Liver (tissue), 9 donors: ENCODE results near the gene SHC3. TPM values are rescaled to one million over a fixed set of nuclear protein-coding genes. Genes with fewer than 3 reads are reported as not detected.

Experiments used
- DNase-seq: peaks from one replicate; pipeline ENCODE4 v3.0.0-alpha.2; 2017; ENCODE audit warnings: low spot score
- H3K27ac ChIP-seq, 2 donors: one replicate each; pipeline ENCODE4 v1.7.0; 2013; ENCODE audit warnings: inconsistent platforms in 2 of 2, low read length in 2 of 2, control low read depth in 1 of 2, low read depth in 1 of 2, mild to moderate bottlenecking in 1 of 2
- H3K27me3 ChIP-seq, 4 donors: one replicate each; pipeline versions ENCODE4 v1.6.1 to v1.7.0; 2013; ENCODE audit warnings: low read length in 3 of 4, inconsistent platforms in 1 of 4, mild to moderate bottlenecking in 1 of 4, moderate library complexity in 1 of 4; ENCODE audit not compliant: control insufficient read depth in 4 of 4, insufficient read depth in 4 of 4
- H3K36me3 ChIP-seq, 4 donors: one replicate each; pipeline versions ENCODE4 v1.6.1 to v1.7.0; 2013; ENCODE audit warnings: low read length in 3 of 4, mild to moderate bottlenecking in 3 of 4, low read depth in 1 of 4, moderate library complexity in 1 of 4; ENCODE audit not compliant: control insufficient read depth in 4 of 4, insufficient read depth in 3 of 4
- H3K4me1 ChIP-seq, 4 donors: one replicate each; pipeline versions ENCODE4 v1.6.1 to v1.7.0; 2013; ENCODE audit warnings: low read length in 3 of 4, mild to moderate bottlenecking in 3 of 4, moderate library complexity in 1 of 4; ENCODE audit not compliant: control insufficient read depth in 4 of 4, insufficient read depth in 4 of 4
- H3K4me3 ChIP-seq, 3 donors: one replicate each; pipeline versions ENCODE4 v1.6.1 to v1.7.0; 2013; ENCODE audit warnings: low read length in 3 of 3, control low read depth in 1 of 3, low read depth in 1 of 3, mild to moderate bottlenecking in 1 of 3
- H3K9ac ChIP-seq, 2 donors: one replicate each; pipeline ENCODE4 v1.7.0; 2013; ENCODE audit warnings: low read length in 2 of 2, mild to moderate bottlenecking in 2 of 2, moderate library complexity in 2 of 2, control low read depth in 1 of 2, low read depth in 1 of 2
- H3K9me3 ChIP-seq, 4 donors: one replicate each; pipeline versions ENCODE4 v1.6.1 to v1.7.0; 2013; ENCODE audit warnings: low read length in 3 of 4; ENCODE audit not compliant: control insufficient read depth in 4 of 4
- CTCF ChIP-seq: fragments of 150-350 bp; IDR thresholded peaks from 2 replicates; pipeline ENCODE4 v1.5.1; 2017; ENCODE audit warnings: improper control_type of control experiment, low read depth, low read length; ENCODE audit not compliant: missing input control
- EGR1 ChIP-seq, 2 donors: IDR thresholded peaks; 2 replicates each; pipeline ENCODE4 v1.6.1; 2016 to 2018; ENCODE audit warnings: antibody characterized with exemption in 2 of 2, low read depth in 2 of 2
- FOXA1 ChIP-seq: IDR thresholded peaks from 2 replicates; pipeline ENCODE4 v1.6.1; 2016; ENCODE audit warnings: antibody characterized with exemption
- FOXA2 ChIP-seq: IDR thresholded peaks from 2 replicates; pipeline ENCODE4 v1.6.1; 2016; ENCODE audit warnings: antibody characterized with exemption
- JUND ChIP-seq, 2 donors: IDR thresholded peaks; 2 replicates each; pipeline ENCODE4 v1.6.1; 2016; ENCODE audit warnings: antibody characterized with exemption in 2 of 2
- NR2F2 ChIP-seq: IDR thresholded peaks from 2 replicates; pipeline ENCODE4 v1.6.1; 2016; ENCODE audit warnings: antibody characterized with exemption
- RAD21 ChIP-seq, 2 donors: IDR thresholded peaks; 2 replicates each; pipeline ENCODE4 v1.6.1; 2016; ENCODE audit warnings: antibody characterized with exemption in 2 of 2, mild to moderate bottlenecking in 2 of 2
- RXRA ChIP-seq, 2 donors: IDR thresholded peaks; 2 replicates each; pipeline ENCODE4 v1.6.1; 2017 to 2018; ENCODE audit warnings: antibody characterized with exemption in 2 of 2, mild to moderate bottlenecking in 1 of 2
- SP1 ChIP-seq: IDR thresholded peaks from 2 replicates; pipeline ENCODE4 v1.6.1; 2018; ENCODE audit warnings: antibody characterized with exemption, mild to moderate bottlenecking
- YY1 ChIP-seq: IDR thresholded peaks from 2 replicates; pipeline ENCODE4 v1.6.1; 2016; ENCODE audit warnings: antibody characterized with exemption, mild to moderate bottlenecking
- WGBS: extraction: QIAGEN DNeasy Blood & Tissue Kit; methylation state at CpG from one replicate; pipeline ENCODE4 v1.1.7; 2013; 5-methylcytosine and 5-hydroxymethylcytosine counted together
- polyA plus RNA-seq, 2 donors: library from polyadenylated mRNA; stranded (reverse) in 1 of 2; unstranded in 1 of 2; fragments of 200-250 nt in 1 of 2; fragments of >200 nt in 1 of 2; fragmentation: Nextera tagmentation in 1 of 2; extraction: Ambion mirVana in 1 of 2; gene quantifications; one replicate each; pipeline versions ENCODE4 v1.2.1 to v1.2.3, GENCODE V29; 2013 to 2015
- total RNA-seq, 2 donors: library from RNA; depleted of rRNA; stranded (reverse); fragments of >200 nt; gene quantifications; one replicate each; pipeline ENCODE4 v1.2.3, GENCODE V29; 2014
- TF ChIP-seq, protein P1 (sequence below): IDR thresholded peaks from 2 replicates; pipeline ENCODE4 v1.6.1; 2016; ENCODE audit warnings: antibody characterized with exemption
- TF ChIP-seq, protein P2 (sequence below): IDR thresholded peaks from 2 replicates; pipeline ENCODE4 v1.6.1; 2016; ENCODE audit warnings: antibody characterized with exemption
- donor health status: healthy.
- donor health status: healthy.
- donor health status: healthy.
- donor health status: healthy.
- donor health status: healthy.

Gene SHC3
- total and polyA plus RNA-seq, 4 donors, result 0.03 to 0.08 (median 0.04) TPM

DNA sequence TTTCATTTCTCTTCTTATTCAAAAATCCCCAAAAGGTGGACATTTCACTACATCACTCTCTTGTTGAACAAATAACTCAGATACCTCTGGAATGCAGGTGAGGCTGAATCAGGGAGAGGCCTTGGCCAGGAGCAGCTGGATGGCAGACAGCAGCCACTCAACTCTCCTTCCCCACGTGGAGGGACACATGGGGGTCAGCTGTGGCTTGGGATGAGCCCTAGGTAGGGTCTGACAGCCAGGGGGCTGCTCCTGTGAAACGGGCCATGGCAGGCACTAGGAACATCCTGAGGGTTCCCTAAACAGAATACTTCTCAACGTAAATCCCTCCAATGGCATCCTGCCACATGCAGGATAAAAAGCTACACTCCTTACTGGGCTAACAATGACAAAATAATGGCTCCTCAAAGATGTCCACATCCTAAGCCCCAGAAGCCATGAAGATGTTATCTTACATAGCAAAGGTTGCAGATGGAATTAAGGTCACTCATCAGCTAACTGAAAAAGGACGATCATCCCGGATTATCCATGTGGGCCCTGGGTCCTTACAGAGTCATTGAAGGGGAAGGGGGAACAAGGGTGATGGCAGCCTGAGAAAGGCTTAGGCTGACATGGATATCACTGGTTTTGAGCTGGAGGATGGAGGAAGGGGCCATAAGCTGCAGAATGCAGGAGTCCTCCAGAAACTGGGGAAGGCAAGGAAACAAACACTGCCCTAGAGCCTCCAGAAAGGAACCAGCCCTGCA, 218.7 kb downstream of the SHC3 start (continued):
- TF ChIP-seq, protein P1, sequence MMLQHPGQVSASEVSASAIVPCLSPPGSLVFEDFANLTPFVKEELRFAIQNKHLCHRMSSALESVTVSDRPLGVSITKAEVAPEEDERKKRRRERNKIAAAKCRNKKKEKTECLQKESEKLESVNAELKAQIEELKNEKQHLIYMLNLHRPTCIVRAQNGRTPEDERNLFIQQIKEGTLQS, result no peak
- TF ChIP-seq, protein P2, sequence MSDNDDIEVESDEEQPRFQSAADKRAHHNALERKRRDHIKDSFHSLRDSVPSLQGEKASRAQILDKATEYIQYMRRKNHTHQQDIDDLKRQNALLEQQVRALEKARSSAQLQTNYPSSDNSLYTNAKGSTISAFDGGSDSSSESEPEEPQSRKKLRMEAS, result no peak
- TF ChIP-seq CTCF (no peak), YY1 (no peak)

GRCh38 chr9:88957526-88957925, 221.1 kb downstream of the SHC3 start:
- WGBS, result 54% methylated on average over 3 of the region's 3 CpGs
- no peaks in the 10 kb centered on the region for H3K4me1 ChIP-seq
- no peaks in the 10 kb centered on the region for H3K9me3 ChIP-seq
- H3K36me3 ChIP-seq, result no peaks in the 10 kb centered on the region
- no peak for DNase-seq
- TF ChIP-seq, protein P1, result no peak
- TF ChIP-seq CTCF (no peak), SP1 (no peak), NR2F2 (no peak), FOXA1 (no peak), FOXA2 (no peak), EGR1 (IDR thresholded peaks at IDR 0.05; ENCODE audit: low read depth in 2 of 2) (no peak), RAD21 (IDR thresholded peaks at IDR 0.05) (no peak), YY1 (no peak), RXRA (IDR thresholded peaks at IDR 0.05) (no peak), JUND (IDR thresholded peaks at IDR 0.05) (no peak)
- H3K4me3 ChIP-seq, result no peak overlapping the region
- H3K27ac ChIP-seq, result no peak overlapping the region
- H3K9ac ChIP-seq, result no peak overlapping the region
- H3K27me3 ChIP-seq, result no peaks in the 10 kb centered on the region

Other genes starting within 250 kb of the SHC3 start
- 1 to 10 TPM; 2.9 to 4.5 TPM for gene S1PR3, start 187.3 kb downstream of the SHC3 start, total RNA-seq
- 1 to 10 TPM; 1.4 to 2.9 TPM for gene S1PR3, start 187.3 kb downstream of the SHC3 start, polyA plus RNA-seq
- gene CKS2, start 132.4 kb upstream of the SHC3 start, total RNA-seq, result 10 to 100 TPM in 1 of 2 donors, 1 to 10 TPM in 1; 3.1 to 79.7 TPM
- 10 to 100 TPM; 17.6 to 17.9 TPM for gene CKS2, start 132.4 kb upstream of the SHC3 start, polyA plus RNA-seq
- gene SECISBP2, start 139.7 kb upstream of the SHC3 start, total RNA-seq, result 10 to 100 TPM; 26.0 to 37.7 TPM
- 10 to 100 TPM; 14.2 to 22.7 TPM for gene SECISBP2, start 139.7 kb upstream of the SHC3 start, polyA plus RNA-seq